RKO (cell line): ENCODE results near the gene PTCD1.

Experiments
- DNase-seq: peaks from one replicate; pipeline ENCODE4 v3.0.0-alpha.2; 2016; ENCODE audit warnings: low spot score

PTCD1 gene

DNA sequence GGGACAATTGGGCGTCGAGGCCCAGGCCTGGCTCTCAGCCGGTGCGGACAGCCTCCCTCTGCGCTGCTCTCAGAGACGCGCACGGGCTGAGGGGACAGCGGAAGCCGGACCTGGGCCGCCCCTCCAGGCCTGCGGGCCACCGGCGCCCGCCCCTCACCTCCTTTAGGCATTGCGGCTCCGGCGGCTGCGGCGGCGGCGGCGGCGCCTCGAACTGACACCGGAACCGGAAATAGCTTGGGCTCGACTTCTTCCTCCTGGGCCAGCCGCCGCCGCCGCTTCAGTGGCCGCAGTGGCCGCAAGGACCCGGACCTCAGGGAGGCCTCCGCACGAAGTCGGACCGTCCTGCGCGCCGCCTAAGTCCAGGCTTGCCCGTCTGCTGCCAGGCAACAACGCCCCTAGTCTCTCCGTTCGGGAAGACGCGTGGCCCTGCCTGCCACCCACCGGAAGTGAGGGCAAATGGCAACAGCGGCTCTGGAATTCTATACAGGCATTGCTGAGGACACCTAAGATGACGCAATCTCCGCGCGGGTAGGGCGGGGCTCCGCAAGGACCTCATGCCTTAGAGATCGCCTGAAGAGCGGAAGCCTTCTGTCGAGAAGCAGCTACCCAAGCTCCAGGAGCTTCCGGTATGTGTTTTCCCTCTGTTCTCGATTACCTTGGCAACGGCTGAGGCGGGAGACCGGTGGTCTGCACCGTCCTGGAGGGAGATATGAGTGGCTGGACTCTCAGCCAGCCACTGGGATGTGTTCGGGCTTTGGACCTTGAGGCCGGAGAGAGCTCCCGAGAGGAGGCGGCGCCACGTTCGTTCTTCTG lies 30.0 kb downstream of the PTCD1 start, which contains the start of the genes BUD31 and PDAP1:
Gene BUD31 (plus strand): TSS at position 591 of the 813 bp plus-strand sequence. CDS start 2,124 bp downstream, outside the sequence.
Gene PDAP1 (minus strand): TSS at position 219 of the 813 bp plus-strand sequence. CDS start 49 bp downstream, at position 170.
- peak; percentile 98 for DNase-seq

- peak; percentile 91 for DNase-seq
Measured at GRCh38 chr7:99407872-99408378, 30.7 kb downstream of the PTCD1 start.

DNA sequence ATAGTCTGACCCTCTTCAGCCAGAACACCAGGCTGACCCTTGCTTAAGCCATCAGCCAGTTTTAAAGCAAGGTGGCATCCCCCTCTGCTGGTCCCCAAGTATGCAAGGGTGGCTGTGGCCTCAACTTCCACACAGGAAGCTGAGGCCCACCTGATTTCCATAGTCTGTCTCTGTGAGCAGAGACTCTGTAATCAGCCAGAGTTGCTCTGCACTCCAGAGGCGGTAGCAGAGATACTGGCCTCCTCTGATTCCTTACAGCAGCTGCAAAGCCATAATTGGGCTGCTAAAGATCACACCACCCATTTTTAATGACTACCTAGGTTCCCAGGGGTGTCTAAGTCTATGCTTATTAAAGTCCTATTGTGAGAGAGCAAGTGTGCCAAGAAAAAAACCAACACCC lies 32.0 kb downstream of the PTCD1 start:
- peak; percentile 55 for DNase-seq

- no peak for DNase-seq
Measured at GRCh38 chr7:99404977-99405320, 33.6 kb downstream of the PTCD1 start.

DNA sequence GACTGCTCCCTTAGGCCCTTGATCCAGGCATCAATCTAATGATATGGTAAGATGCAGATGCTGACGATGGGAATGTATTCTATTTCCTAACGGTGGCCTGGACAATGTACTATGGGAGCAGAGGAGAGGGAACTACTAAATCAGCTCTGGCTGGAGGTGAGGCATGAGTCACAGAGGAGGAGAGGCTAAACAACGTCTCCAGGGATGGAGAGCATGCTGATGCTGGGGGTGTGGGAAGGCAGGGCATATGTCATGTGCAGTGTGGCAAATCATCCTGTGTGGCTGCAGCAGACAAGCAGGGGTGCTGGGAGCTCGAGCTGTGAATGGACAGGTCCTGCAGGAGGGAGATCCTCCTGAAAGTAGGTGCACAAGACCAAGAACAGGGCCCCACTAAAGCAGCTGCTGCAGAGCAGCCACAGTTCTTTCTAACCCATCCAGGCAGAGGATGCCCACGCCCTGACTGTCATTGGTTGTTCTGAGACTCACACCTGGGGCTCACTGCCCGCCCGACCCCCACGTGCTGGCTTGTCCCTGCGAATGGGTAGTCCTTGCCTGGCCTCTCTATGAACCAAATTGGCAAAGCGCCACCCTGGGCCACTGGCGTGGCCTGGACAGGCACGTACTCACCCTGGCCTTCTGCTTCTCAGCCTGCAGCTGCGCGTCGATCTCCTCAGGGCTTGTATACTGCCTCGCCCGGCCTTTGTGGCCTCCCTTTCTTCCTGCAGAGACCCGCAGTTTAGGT lies 34.2 kb downstream of the PTCD1 start:
- peak; percentile 50 for DNase-seq

- no peak for DNase-seq
Measured at GRCh38 chr7:99403764-99404163, 34.8 kb downstream of the PTCD1 start.

DNA sequence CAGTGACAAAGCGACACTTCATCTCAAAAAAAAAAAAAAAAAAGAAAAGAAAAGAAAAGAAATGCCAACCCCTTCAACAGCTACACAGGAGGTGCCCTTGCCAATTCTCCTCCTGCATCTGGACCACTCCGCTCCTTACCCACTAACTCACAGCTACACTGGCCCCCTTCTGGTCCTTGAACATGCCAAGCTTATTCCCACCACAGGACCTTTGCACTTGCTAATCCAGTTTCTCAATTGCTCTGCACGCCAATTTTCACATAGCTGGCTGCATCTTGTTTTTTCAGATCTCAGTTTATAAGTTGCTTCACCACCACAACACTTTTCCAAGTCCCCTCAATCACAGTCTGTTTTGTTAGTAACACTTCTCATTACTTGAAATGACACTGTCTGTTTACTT lies 35.7 kb downstream of the PTCD1 start:
- DNase-seq = no peak

DNA sequence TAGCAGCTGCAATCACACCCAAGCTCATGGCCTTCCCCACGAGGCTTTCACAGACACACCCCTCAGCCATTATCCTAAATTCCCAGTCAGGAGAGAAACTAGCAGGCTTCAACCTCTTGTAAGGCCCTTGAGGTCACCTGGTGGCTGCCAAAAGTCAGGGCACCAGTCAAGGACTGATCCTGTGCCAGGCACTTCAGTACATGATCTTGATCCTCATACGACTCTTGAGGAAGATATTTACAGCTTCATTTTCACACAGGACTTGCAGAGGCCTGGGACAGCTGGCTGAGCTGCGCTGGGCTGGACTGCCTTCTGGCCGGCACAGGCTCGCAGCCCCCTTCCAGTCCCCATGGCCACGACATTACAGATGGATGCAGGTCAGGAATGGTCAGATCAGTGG lies 39.0 kb downstream of the PTCD1 start:
- DNase-seq = no peak

GRCh38 chr7:99398891-99399445 lies 39.6 kb downstream of the PTCD1 start:
- no peak for DNase-seq

GRCh38 chr7:99397297-99397983 lies 41.2 kb downstream of the PTCD1 start:
- DNase-seq = no peak

- DNase-seq = no peak
Measured at GRCh38 chr7:99396418-99397296, 41.9 kb downstream of the PTCD1 start.

GRCh38 chr7:99395616-99396327 lies 42.8 kb downstream of the PTCD1 start:
- no peak for DNase-seq

DNA sequence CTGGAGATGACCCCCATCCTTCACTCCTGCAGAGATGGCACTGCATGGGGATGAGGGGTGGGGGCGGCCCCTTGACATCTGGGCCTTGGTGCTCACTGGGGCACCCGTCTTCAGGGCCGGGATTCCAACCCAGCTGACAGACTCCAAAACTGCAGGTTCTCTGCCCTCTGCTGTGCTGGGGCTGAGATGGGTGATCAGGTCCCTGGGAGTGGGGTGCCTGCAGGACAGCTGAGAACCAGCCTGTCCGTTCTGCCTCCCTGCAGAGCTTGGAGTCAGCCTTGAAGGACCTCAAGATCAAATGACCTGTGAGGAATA lies 44.5 kb downstream of the PTCD1 start:
- DNase-seq = no peak

DNA sequence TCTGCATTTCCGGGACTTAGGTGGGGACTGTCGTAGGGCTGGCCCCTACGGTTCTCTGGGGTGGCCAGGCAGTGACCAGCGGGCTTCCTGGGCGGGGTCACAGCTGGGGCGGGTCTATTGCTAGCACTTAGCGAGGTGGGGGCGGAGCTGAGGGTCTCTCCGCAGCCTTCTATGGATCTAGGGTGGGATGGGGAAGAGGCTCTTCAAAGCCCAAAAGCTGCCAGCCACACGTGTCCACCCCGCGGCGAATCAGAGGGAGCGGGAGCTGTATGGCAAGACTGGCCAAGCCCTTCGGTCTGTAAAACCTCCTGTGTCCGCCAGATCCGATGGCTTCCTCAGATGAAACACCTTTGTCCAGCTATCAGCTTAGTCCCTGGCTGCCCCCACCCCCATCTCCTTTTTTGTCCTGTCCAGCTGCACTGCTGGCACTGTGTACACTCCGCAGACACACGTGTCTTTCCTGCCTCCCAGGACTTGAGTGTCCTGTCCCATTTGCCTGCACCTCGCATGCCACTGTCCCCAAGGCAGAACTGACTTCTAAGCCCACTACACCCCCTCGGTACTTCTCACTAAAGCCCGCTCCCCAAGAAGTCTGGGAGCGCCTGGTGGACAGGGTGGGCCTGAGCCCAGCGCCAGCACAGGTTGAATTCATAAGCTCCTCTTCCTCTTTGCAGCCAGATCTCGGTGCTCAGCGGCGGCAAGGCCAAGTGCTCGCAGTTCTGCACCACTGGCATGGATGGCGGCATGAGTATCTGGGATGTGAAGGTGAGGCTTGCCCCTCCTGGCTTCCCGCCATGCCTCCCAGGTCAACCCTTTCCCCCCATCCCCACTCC lies 45.0 kb downstream of the PTCD1 start:
- DNase-seq = no peak

DNA sequence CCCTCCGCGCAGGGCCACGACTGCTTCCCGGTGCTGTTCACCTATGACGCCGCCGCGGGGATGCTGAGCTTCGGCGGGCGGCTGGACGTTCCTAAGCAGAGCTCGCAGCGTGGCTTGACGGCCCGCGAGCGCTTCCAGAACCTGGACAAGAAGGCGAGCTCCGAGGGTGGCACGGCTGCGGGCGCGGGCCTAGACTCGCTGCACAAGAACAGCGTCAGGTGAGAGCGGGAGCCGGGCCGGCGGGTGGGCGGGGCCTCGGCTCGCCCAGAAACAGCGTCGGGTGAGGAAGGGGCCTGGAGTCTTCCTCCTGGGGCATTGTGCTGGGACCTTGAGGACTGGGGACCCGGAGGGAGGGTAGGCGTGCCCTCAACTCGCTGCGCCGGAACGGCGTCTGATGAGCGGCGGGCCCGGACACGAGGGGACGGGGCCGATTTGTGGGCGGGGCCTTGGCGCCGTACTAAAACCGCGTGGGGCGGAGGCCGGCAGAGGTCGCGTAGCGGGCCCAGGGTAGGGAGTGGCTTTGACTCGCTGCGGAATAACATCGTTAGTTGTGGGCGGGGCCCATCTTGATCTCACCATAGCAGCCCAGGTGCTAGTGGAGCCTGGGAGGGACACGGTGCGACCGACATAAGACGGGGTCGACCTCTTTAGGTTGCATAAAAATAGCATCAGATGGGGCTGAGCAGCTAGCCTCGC lies 45.8 kb downstream of the PTCD1 start:
- DNase-seq = no peak

GRCh38 chr7:99392046-99392445 lies 46.6 kb downstream of the PTCD1 start:
- no peak for DNase-seq

GRCh38 chr7:99390941-99391602 lies 47.5 kb downstream of the PTCD1 start:
- no peak for DNase-seq

DNA sequence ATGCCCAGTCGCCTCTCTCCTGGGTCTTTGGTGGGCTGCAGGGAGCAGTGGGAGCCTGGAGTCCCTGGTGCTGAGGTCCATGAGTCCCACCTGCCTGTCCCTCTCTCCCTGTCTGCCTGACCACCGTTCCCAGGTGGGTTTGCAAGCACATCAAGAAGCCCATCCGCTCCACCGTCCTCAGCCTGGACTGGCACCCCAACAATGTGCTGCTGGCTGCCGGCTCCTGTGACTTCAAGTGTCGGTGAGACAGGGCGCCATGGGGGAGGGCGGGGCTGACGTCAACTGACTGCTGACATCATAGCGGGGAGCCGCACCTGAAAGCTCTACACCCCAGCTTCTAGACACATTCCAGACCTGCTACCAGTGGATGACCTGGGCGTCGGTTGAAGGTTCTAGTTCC lies 48.8 kb downstream of the PTCD1 start:
- no peak for DNase-seq

GRCh38 chr7:99387912-99388311 lies 50.7 kb downstream of the PTCD1 start:
- DNase-seq = no peak
